Muscle layer of duodenum (tissue), 2 donors: ENCODE results near the gene RPS15.

ENCODE experiments used
- H3K27ac ChIP-seq: one replicate; pipeline ENCODE4 v1.7.0; 2013; ENCODE audit warnings: mild to moderate bottlenecking, low read length
- H3K27me3 ChIP-seq: one replicate; pipeline ENCODE4 v1.7.0; 2013; ENCODE audit warnings: low read depth, mild to moderate bottlenecking, control low read depth, low read length
- H3K36me3 ChIP-seq, 2 donors: one replicate each; pipeline ENCODE4 v1.7.0; 2013; ENCODE audit warnings: low read length in 2 of 2, control low read depth in 1 of 2, mild to moderate bottlenecking in 1 of 2; ENCODE audit not compliant: insufficient read depth in 2 of 2, control insufficient read depth in 1 of 2
- H3K4me1 ChIP-seq, 2 donors: one replicate each; pipeline ENCODE4 v1.7.0; 2013; ENCODE audit warnings: low read length in 2 of 2, mild to moderate bottlenecking in 2 of 2, control low read depth in 1 of 2, moderate library complexity in 1 of 2; ENCODE audit not compliant: insufficient read depth in 2 of 2, control insufficient read depth in 1 of 2
- H3K4me3 ChIP-seq, 2 donors: one replicate each; pipeline ENCODE4 v1.7.0; 2013; ENCODE audit warnings: low read length in 2 of 2, low read depth in 1 of 2, mild to moderate bottlenecking in 1 of 2
- H3K9me3 ChIP-seq, 2 donors: one replicate each; pipeline ENCODE4 v1.7.0; 2013; ENCODE audit warnings: low read length in 2 of 2, control low read depth in 1 of 2, mild to moderate bottlenecking in 1 of 2; ENCODE audit not compliant: control insufficient read depth in 1 of 2
- donor health status: healthy.

The RPS15 gene

GRCh38 chr19:1440418-1440801 is 2.2 kb downstream of the RPS15 start:
- Histone ChIP-seq H3K36me3 (peaks cover 20 to 34% of the 10 kb centered on the region in 2 donors), H3K27ac (no peak overlapping the region), H3K27me3 (no peaks in the 10 kb centered on the region), H3K4me3 (no peak overlapping the region), H3K9me3 (no peaks in the 10 kb centered on the region), H3K4me1 (peaks cover 0 to 30% of the 10 kb centered on the region in 2 donors)

GRCh38 chr19:1441022-1441426 is 2.8 kb downstream of the RPS15 start:
- Histone ChIP-seq H3K36me3 (peaks cover 16 to 30% of the 10 kb centered on the region in 2 donors), H3K9me3 (no peaks in the 10 kb centered on the region), H3K4me1 (peaks cover 0 to 35% of the 10 kb centered on the region in 2 donors), H3K27me3 (no peaks in the 10 kb centered on the region), H3K27ac (no peak overlapping the region), H3K4me3 (no peak overlapping the region)

GRCh38 chr19:1441677-1442438 is 3.7 kb downstream of the RPS15 start:
- peaks cover 16 to 30% of the 10 kb centered on the region in 2 donors for H3K36me3 ChIP-seq
- H3K4me1 ChIP-seq: peaks cover 0 to 43% of the 10 kb centered on the region in 2 donors
- peaks cover 5% of the 10 kb centered on the region for H3K27me3 ChIP-seq
- H3K27ac ChIP-seq: no peak overlapping the region
- H3K4me3 ChIP-seq: no peak overlapping the region
- H3K9me3 ChIP-seq: no peaks in the 10 kb centered on the region

- peaks cover 0 to 32% of the 10 kb centered on the region in 2 donors for H3K4me1 ChIP-seq
- peaks cover 31% of the 10 kb centered on the region for H3K27me3 ChIP-seq
- H3K4me3 ChIP-seq: peak overlapping the region; percentile 11 to 63
- H3K9me3 ChIP-seq: no peaks in the 10 kb centered on the region
- H3K36me3 ChIP-seq: peaks cover 16 to 19% of the 10 kb centered on the region in 2 donors
- no peak overlapping the region for H3K27ac ChIP-seq
Measured at GRCh38 chr19:1445185-1445931, 7.2 kb downstream of the RPS15 start.

- peaks cover 0 to 26% of the 10 kb centered on the region in 2 donors for H3K4me1 ChIP-seq
- no peaks in the 10 kb centered on the region for H3K9me3 ChIP-seq
- H3K36me3 ChIP-seq: peaks cover 11 to 12% of the 10 kb centered on the region in 2 donors
- peaks cover 39% of the 10 kb centered on the region for H3K27me3 ChIP-seq
- no peak overlapping the region for H3K27ac ChIP-seq
- peak overlapping the region in 1 of 2 donors; percentile 63 for H3K4me3 ChIP-seq
Measured at GRCh38 chr19:1445932-1446712, 7.9 kb downstream of the RPS15 start.

- Histone ChIP-seq H3K27ac (no peak overlapping the region), H3K9me3 (no peaks in the 10 kb centered on the region), H3K27me3 (peaks cover 46% of the 10 kb centered on the region), H3K4me1 (peaks cover 0 to 26% of the 10 kb centered on the region in 2 donors), H3K4me3 (peak overlapping the region in 1 of 2 donors; percentile 63), H3K36me3 (peaks cover 4 to 6% of the 10 kb centered on the region in 2 donors)
Measured at GRCh38 chr19:1446713-1447481, 8.7 kb downstream of the RPS15 start.

GRCh38 chr19:1447504-1447903 is 9.3 kb downstream of the RPS15 start:
- H3K27me3 ChIP-seq: peaks cover 51% of the 10 kb centered on the region
- no peak overlapping the region for H3K4me3 ChIP-seq
- H3K36me3 ChIP-seq: no peaks in the 10 kb centered on the region
- no peaks in the 10 kb centered on the region for H3K9me3 ChIP-seq
- no peak overlapping the region for H3K27ac ChIP-seq
- H3K4me1 ChIP-seq: peaks cover 0 to 26% of the 10 kb centered on the region in 2 donors

GRCh38 chr19:1447944-1448343 is 9.7 kb downstream of the RPS15 start:
- peaks cover 56% of the 10 kb centered on the region for H3K27me3 ChIP-seq

GRCh38 chr19:1449467-1450442 is 11.6 kb downstream of the RPS15 start, which contains the start of gene APC2:
Gene APC2, plus strand, starts transcription at chr19:1450121. Its CDS starts 2,881 bp downstream, at chr19:1453002.
- H3K36me3 ChIP-seq: no peaks in the 10 kb centered on the region
- no peak within 1 kb of the TSS for H3K4me3 ChIP-seq
- no peaks in the 10 kb centered on the region for H3K9me3 ChIP-seq
- H3K4me1 ChIP-seq: peaks cover 0 to 35% of the 10 kb centered on the region in 2 donors
- peaks cover 56% of the 10 kb centered on the region for H3K27me3 ChIP-seq
- no peak within 1 kb of the TSS for H3K27ac ChIP-seq

More at GRCh38 chr19:1447944-1448343, 9.7 kb downstream of the RPS15 start:
- Histone ChIP-seq H3K9me3 (no peaks in the 10 kb centered on the region), H3K36me3 (no peaks in the 10 kb centered on the region), H3K4me3 (no peak overlapping the region), H3K4me1 (peaks cover 0 to 30% of the 10 kb centered on the region in 2 donors), H3K27ac (no peak overlapping the region)
